ENCODE measurements around the gene LIPC. TPM values are rescaled to one million over a fixed set of nuclear protein-coding genes. Genes with fewer than 3 reads are reported as not detected.

Gene LIPC
- total RNA-seq, 1 experiment from 2014 or later = not detected

DNA sequence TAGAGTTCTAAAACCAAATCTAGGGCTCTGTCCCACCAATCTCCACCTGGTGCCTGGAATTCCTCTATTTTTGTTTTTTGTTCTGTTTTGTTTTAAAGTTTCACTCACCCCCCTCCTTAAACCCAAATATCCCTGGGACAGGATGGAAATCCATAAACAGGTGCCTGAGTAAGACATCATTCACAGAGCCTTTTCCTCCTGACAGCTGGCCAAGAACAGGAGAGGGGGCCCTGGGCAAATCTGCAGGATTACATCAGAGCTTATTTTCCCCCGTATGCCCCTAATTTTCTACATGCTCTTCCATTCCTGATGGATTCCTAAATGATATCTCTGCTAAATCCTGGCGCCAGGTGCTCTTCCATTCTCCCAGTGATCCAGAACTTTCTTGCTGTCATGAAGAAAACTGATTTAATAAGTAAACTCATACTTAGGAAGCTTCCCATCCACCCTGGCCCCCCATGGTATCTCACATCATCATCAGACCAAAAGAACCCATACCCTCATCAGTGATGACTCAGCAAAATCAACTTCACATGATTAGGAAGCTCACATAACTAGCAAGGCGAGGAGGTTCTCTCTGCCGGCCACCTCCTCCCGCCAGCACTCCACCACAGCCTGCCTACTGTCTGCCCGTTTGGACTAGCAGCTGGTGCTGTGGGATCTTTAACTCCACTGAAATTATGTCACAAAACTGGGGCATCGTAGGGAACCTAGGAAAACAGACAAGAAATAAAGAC lies 61.0 kb downstream of the LIPC start:
- no peak for TF ChIP-seq IRF2 (CRISPR knock-in tag; IDR thresholded peaks at IDR 0.05; ENCODE audit: borderline replicate concordance, low read depth)
- TF ChIP-seq USF2 (CRISPR knock-in tag; IDR thresholded peaks at IDR 0.05) = no peak
- TF ChIP-seq ATF1 (CRISPR knock-in tag; IDR thresholded peaks at IDR 0.05) = no peak
- TF ChIP-seq E2F1 (CRISPR knock-in tag; IDR thresholded peaks at IDR 0.05) = no peak
- no peak for TF ChIP-seq JUN (CRISPR knock-in tag; IDR thresholded peaks at IDR 0.05)
- TF ChIP-seq TEAD1 (CRISPR knock-in tag; IDR thresholded peaks at IDR 0.05) = no peak
- no peak for TF ChIP-seq HMGA2 (CRISPR knock-in tag; IDR thresholded peaks at IDR 0.05)
- no peak for TF ChIP-seq FOXK1 (CRISPR knock-in tag; IDR thresholded peaks at IDR 0.05)
- TF ChIP-seq, protein P1, sequence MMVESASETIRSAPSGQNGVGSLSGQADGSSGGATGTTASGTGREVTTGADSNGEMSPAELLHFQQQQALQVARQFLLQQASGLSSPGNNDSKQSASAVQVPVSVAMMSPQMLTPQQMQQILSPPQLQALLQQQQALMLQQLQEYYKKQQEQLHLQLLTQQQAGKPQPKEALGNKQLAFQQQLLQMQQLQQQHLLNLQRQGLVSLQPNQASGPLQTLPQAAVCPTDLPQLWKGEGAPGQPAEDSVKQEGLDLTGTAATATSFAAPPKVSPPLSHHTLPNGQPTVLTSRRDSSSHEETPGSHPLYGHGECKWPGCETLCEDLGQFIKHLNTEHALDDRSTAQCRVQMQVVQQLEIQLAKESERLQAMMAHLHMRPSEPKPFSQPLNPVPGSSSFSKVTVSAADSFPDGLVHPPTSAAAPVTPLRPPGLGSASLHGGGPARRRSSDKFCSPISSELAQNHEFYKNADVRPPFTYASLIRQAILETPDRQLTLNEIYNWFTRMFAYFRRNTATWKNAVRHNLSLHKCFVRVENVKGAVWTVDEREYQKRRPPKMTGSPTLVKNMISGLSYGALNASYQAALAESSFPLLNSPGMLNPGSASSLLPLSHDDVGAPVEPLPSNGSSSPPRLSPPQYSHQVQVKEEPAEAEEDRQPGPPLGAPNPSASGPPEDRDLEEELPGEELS (CRISPR knock-in tag; IDR thresholded peaks at IDR 0.05) = no peak
- TF ChIP-seq ZMAT4 (CRISPR knock-in tag; IDR thresholded peaks at IDR 0.05) = no peak
- TF ChIP-seq SMAD4 (CRISPR knock-in tag; IDR thresholded peaks at IDR 0.05) = no peak
- no peak overlapping the region for H3K4me3 Mint-ChIP-seq
- no peaks in the 10 kb centered on the region for H3K27me3 Mint-ChIP-seq (ENCODE audit: low read depth)
- ChIA-PET POLR2A (no interaction called here), CTCF (interaction anchor here (0.6 to 1.1 kb wide), 2 partner anchors 23 to 184 kb away, joined by 3 read pairs; no protein-coding TSS in a partner anchor)
- peaks cover 8% of the 10 kb centered on the region for H3K36me3 Mint-ChIP-seq
- peaks cover 17% of the 10 kb centered on the region for H3K9me3 Mint-ChIP-seq
- no peak for DNase-seq (ENCODE audit: low spot score)
- ATAC-seq = no peak
- 0 out of 2 replicates have a peak, but pooled peaks cover 3% of the 10 kb centered on the region for H3K4me1 Mint-ChIP-seq
- H3K27ac Mint-ChIP-seq = no peak overlapping the region

GRCh38 chr15:58494567-58494966 lies 62.8 kb downstream of the LIPC start:
- H3K9me3 Mint-ChIP-seq = peaks cover 8% of the 10 kb centered on the region
- 0 out of 2 replicates have a peak, but pooled peaks cover 3% of the 10 kb centered on the region for H3K4me1 Mint-ChIP-seq
- ChIA-PET CTCF (no interaction called here), POLR2A (no interaction called here)
- H3K27ac Mint-ChIP-seq = no peak overlapping the region
- peaks cover 3% of the 10 kb centered on the region; the same call in 1 of the 2 replicates for H3K36me3 Mint-ChIP-seq
- DNase-seq (ENCODE audit: low spot score) = no peak
- TF ChIP-seq ZSCAN18 (CRISPR knock-in tag; IDR thresholded peaks at IDR 0.05) = no peak
- TF ChIP-seq, protein P2, sequence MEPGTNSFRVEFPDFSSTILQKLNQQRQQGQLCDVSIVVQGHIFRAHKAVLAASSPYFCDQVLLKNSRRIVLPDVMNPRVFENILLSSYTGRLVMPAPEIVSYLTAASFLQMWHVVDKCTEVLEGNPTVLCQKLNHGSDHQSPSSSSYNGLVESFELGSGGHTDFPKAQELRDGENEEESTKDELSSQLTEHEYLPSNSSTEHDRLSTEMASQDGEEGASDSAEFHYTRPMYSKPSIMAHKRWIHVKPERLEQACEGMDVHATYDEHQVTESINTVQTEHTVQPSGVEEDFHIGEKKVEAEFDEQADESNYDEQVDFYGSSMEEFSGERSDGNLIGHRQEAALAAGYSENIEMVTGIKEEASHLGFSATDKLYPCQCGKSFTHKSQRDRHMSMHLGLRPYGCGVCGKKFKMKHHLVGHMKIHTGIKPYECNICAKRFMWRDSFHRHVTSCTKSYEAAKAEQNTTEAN (CRISPR knock-in tag; IDR thresholded peaks at IDR 0.05) = no peak
- TF ChIP-seq KAT7 (CRISPR knock-in tag; IDR thresholded peaks at IDR 0.05; ENCODE audit: borderline replicate concordance) = no peak
- no peak for TF ChIP-seq OVOL2 (CRISPR knock-in tag; IDR thresholded peaks at IDR 0.05; ENCODE audit: borderline replicate concordance)
- TF ChIP-seq MLX (CRISPR knock-in tag; IDR thresholded peaks at IDR 0.05) = no peak
- no peak for TF ChIP-seq JAZF1 (CRISPR knock-in tag; IDR thresholded peaks at IDR 0.05)
- TF ChIP-seq ATF3 (CRISPR knock-in tag; conservative IDR thresholded peaks at IDR 0.05) = no peak
- TF ChIP-seq ELF4 (CRISPR knock-in tag; IDR thresholded peaks at IDR 0.05; ENCODE audit: low read depth) = no peak
- no peak for TF ChIP-seq PRRX2 (CRISPR knock-in tag; IDR thresholded peaks at IDR 0.05)
- TF ChIP-seq EMX1 (CRISPR knock-in tag; IDR thresholded peaks at IDR 0.05) = no peak
- no peak for TF ChIP-seq RORB (CRISPR knock-in tag; IDR thresholded peaks at IDR 0.05)
- H3K4me3 Mint-ChIP-seq = no peak overlapping the region
- no peaks in the 10 kb centered on the region for H3K27me3 Mint-ChIP-seq (ENCODE audit: low read depth)
- no peak for ATAC-seq
